ENCODE data around the gene UTS2B.
A peak's percentile ranks its signal among the peaks of the same experiment; 100 is the strongest.
"Not testable (repeated sequence)": the region's sequence is repeated elsewhere in the genome, so short reads cannot be mapped to it uniquely, and the experiment has no call there.

The UTS2B gene

DNA sequence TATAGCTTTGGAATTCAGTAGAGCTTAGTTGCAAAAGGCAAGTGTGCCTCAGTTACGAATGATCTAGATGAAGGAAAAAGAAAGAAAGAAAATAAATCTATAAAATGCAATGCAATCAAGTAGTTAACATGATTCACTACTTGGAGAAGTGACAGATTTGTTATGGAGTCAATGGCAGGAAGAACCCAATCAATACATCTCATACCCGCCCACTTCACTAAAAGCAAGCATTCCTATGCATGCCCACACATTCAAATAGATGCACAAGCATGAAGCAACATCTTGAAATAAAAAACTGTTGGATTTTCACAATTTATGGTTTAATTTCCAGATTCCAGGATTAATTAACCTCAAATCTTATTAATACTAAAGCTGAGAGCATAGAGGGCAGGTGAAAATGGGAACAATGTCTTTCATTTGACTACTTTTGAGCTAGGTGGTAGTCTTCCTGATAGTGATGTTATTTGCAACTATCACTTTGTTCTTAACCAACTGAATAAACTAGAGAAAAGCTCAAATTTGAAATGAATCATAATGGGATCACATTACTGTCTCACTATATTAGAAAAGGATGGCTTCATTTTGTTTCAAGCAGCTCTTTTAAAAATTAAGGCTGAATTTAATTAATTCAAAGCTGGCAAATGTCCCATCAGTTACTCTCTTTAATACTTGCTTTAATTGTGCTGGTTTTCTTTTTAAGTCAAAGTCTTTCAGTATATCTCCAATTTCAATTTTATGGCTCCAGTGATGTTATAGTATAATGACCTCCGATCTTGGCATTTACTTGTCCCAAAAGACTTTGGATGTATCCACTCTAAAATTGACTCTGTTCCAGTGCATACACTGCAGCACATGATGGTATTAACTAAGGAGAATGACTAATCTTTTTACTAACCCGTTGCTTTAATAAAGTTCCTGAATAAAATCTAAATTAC lies 47.8 kb downstream of the UTS2B start:
- no peak for DNase-seq

DNA sequence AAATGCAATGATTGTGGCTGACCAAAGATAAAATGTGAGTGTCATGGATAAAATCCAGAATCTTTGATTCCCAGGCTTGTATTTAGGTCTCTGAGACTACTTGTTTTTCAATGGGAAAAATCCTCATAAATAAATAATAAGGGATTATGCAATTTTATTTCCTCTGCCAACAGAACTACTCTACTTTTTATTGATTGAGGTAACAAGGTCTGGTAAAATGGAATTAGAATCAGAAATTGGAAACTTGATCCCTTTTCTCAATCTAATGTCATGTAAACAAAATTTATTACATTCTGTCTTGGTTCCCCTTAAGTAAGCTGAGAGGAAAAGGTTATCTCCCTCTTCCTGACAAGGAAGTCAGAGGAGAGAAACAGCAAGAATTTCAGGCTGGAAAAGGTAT lies 49.4 kb downstream of the UTS2B start:
- no peak for DNase-seq

GRCh38 chr3:191280111-191280510 lies 50.2 kb downstream of the UTS2B start:
- DNase-seq: no peak

GRCh38 chr3:191275751-191276150 lies 54.6 kb downstream of the UTS2B start:
- DNase-seq: no peak

GRCh38 chr3:191275244-191275643 lies 55.1 kb downstream of the UTS2B start:
- DNase-seq: not testable (repeated sequence)

DNA sequence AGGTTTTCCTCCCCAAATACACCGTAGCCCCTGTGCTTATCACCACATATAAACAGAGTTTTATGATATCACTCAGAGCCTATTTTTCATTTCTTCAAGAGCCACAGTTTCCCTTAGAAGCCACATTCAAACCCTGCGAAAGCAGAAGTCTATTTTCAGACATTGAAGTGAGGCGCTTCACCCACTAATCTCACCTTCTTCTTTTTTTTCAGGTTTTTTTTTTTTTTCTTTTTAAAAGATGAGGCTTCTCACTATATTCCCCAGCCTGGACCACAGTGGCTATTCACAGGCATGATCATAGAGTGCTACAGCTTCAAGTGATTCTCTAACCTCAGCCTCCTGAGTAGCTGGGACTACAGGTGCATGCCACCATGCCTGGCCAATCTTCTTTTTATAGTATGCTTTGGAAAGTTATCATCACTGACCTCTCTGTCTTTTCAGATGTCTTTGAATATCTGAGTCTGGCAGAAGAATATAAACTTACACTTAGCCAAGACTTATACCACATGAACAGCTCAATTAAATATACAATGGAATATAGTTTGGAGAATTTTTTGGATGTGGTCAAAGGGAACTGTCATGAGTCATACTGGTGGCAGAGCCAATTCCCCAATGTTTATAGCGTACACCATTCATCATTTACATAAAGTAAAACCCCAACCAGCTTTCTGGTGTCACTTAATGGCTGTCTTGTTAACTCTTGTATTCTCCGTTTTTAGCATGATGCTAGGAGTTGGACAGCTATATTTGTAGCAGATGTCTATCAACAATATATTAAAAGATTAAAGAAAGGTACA lies 60.8 kb downstream of the UTS2B start:
- DNase-seq: no peak

DNA sequence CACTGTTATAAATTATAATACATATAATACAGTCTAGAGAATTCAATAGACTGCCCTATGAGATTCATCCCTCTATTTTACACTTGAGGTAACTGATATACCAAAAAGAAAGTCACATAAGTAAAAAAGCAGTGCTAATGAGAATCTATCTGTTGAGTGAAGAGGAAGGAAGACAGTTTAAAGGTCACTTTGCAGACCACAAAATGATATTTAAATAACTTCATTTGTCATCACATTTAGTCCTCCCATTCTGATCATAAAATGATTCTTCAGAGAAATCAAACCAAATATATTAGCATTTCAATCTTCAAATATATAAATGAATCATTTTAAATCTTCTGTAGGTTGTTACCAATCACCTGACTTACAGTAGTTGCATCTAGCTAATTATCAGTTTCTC lies 61.6 kb downstream of the UTS2B start:
- no peak for DNase-seq

- DNase-seq: no peak
These were observed 66.5 kb downstream of the UTS2B start for GRCh38 chr3:191263850-191264249.

DNA sequence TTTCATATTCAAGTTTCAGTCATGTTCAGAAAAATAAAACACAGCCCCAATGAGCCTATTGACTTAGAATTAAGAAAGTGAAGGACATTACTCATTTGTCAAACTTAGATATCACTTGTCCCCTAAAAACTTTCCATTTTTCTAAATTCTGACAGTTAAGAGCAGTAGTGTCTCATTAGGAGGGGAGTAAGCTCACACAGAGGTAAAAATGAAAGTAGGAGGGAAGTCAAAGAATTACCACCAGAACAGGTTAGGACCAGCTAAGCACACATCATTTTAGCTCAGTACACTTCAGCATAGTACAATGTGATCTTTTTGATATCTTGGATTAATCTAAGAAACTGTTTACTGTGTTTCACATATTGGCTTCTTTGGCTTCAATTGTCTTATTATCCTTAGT lies 67.0 kb downstream of the UTS2B start:
- no peak for DNase-seq

DNA sequence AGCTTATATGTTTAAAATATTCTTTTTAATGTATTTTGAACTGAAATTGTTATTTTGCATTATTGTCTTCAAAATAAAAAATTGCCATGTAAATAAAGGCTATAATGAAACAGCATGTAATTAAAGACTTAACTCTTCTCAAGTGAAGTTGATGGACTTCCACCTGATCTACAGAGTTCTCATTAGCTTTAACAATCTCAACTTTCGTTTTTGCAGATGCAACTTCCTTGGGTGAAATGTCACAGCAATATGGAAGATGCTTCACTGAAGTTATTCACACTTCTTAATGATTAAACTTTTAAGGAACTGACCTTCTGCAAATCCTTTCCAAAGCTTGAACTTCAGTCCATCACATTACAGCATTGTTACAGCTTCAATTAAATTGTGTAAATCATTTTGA lies 67.7 kb downstream of the UTS2B start:
- DNase-seq: no peak

- DNase-seq: no peak
These were observed 69.1 kb downstream of the UTS2B start for GRCh38 chr3:191261304-191261638.

DNA sequence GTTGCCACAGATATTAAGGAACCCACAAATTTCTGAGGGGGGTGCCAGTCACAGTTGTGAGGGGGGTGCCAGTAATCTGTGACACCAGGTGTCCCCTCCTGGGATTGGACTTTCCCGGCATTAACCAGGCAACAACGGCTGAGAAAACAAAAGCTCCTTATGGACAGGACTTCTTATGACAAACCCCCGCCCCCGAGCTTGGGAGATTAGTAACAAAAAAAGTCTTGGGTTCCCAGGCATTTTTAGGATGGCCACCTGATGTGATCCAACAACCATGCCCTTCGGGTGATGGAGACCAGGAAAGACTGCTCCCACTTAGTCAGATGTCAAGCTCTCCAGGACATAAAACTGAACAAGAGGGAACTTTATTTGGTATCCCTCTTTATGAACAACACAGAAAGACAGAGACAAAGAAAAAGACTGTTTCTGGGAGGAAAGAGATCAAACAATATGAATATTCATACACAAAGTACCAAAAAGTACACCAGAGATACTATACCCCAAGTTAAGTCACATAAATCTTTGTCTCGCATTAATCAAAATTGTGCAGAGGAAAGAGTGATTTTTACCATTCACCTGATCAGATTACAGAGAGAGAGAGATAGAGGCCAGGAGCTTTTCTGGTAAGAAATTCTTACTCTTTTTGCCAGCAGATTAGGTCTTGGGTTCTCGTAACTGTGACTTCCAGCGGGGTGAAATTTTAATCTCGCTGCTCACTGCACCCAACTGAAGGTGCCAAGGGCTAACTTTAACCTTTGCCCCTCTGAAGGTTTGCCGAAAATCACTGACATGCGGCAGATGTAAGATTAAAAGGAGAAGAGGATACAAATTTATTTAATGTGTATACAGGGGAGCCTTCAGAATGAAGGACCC lies 69.7 kb downstream of the UTS2B start:
- no peak for DNase-seq

GRCh38 chr3:191259486-191259885 lies 70.8 kb downstream of the UTS2B start:
- no peak for DNase-seq

- DNase-seq: no peak
These were observed 73.0 kb downstream of the UTS2B start for GRCh38 chr3:191257286-191257685.

GRCh38 chr3:191256405-191256804 lies 73.9 kb downstream of the UTS2B start:
- no peak for DNase-seq

GRCh38 chr3:191255156-191255555 lies 75.2 kb downstream of the UTS2B start:
- no peak for DNase-seq

DNA sequence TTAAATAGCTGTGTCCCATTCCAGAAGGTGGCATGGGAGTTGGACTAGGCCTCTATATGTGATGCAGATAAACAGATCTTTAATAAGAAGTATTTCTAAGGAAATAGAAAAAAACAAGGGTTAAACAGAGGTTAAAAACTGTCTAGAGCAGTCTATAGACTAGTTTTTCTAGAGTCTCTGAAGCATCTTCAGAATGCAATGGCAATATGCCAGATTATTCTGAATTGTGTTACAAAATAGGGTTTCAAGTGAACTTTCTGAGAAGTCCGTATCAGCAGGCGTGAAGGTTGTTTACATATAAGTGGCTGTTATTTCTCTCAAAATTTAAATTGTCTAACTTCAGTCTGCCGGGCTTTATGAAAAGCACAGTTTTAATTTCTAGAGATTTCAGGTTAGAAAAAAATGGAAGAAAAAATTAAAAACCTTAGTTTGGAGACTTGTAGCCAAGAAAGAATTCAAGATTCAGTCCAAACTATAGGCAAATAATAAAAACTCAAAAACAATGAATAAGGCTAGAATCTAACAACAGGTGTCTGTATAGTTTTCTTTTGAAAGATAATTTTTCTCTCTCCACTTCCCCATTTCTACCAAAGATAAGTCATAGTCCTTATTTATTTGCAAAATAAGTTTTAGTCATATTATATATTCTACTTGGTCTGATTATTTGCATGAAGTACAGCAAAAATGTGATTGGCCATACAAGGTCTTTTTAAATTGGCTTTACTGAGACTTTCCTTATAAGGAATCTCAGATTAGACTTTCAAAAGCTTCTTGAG lies 76.0 kb downstream of the UTS2B start:
- DNase-seq: no peak

DNA sequence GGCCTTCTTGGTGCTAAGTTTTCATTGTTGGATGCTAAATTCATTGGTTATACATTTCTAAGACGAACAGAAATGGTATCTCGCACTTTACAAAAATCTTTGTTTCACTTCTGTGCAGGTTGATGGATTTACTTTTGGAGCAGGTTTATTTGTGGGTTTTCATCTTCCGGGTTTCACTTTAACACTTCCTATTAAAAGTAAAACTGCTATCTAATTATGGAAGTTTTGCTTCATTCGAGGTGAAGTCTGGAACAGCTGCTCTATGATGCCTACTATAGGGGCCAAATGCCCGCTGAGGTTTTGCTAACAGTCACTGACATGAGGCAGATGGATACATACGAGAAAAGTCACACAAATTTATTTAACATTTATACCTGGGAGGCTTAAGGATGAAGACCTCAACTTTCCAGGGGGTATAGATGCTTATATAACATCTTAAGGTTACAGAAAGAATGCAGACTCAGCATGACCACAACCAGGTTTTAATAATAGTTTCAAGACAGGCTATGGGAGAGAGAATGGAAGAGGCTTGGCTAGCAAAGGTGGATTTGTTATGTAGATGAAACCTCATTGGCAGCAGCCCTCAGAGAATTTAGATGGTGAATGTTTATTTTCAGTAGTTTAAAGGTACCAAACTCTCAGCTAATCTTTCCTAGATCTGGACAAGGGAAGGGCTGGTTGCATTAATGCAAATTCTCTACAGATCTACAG lies 77.1 kb downstream of the UTS2B start:
- no peak for DNase-seq

GRCh38 chr3:191246630-191247029 lies 83.7 kb downstream of the UTS2B start:
- no peak for DNase-seq

DNA sequence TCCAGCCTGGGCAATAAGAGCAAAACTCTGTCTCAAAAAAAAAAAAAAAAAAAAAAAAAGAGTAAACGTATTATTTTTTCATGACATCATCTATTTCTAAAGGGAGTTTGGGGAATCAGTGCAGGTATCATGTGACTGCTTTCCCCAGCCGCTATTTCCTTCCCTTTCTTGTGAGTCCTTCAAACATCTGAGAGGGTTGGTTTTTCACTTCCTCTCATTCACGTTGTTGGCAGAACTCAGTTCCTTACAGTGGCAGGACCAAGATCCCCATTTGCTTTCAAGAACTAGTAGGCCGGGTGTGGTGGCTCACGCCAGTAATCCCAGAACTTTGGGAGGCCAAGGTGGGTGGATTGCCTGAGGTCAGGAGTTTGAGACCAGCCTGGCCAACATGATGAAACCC lies 84.3 kb downstream of the UTS2B start:
- peak in 2 of 56 donors; percentile 5 to 19 for DNase-seq

Data from nucleus accumbens (tissue), 56 donors.